Left kidney (tissue), 8 donors: ENCODE results near the gene VANGL2. TPM values are rescaled to one million over a fixed set of nuclear protein-coding genes. Genes with fewer than 3 reads are reported as not detected.

Experiments used
- DNase-seq: peaks from one replicate; pipeline ENCODE4 v3.0.0-alpha.2; 2013
- long read RNA-seq, 8 donors: transcript quantifications; one replicate each; lab custom pipeline, GENCODE V29; 2026
- polyA plus RNA-seq: library from polyadenylated mRNA; unstranded; fragments of 120-200 nt; gene quantifications from one replicate; pipeline ENCODE4 v1.2.1, GENCODE V29; 2013; ENCODE audit not compliant: insufficient read length

VANGL2 gene
- 39.3 TPM for polyA plus RNA-seq
- long read RNA-seq, donor 1, full-length matches to known transcripts, result 9 of 9 reads
- long read RNA-seq, donor 1, partial matches to known transcripts, result 0 of 9 reads
- long read RNA-seq, donor 1, other reads (novel, unspliced or antisense), result 0 of 9 reads
- long read RNA-seq, donor 2, full-length matches to known transcripts, result 8 of 13 reads
- long read RNA-seq, donor 2, partial matches to known transcripts, result 5 of 13 reads
- long read RNA-seq, donor 2, other reads (novel, unspliced or antisense), result 0 of 13 reads
- long read RNA-seq, donor 3, full-length matches to known transcripts, result 3 of 9 reads
- long read RNA-seq, donor 3, partial matches to known transcripts, result 6 of 9 reads
- long read RNA-seq, donor 3, other reads (novel, unspliced or antisense), result 0 of 9 reads
- long read RNA-seq, donor 4, full-length matches to known transcripts, result 1 of 1 reads
- long read RNA-seq, donor 4, partial matches to known transcripts, result 0 of 1 reads
- long read RNA-seq, donor 4, other reads (novel, unspliced or antisense), result 0 of 1 reads
- long read RNA-seq, donor 5, full-length matches to known transcripts, result 2 of 2 reads
- long read RNA-seq, donor 5, partial matches to known transcripts, result 0 of 2 reads
- long read RNA-seq, donor 5, other reads (novel, unspliced or antisense), result 0 of 2 reads
- long read RNA-seq, donor 6, full-length matches to known transcripts, result 7 of 7 reads
- long read RNA-seq, donor 6, partial matches to known transcripts, result 0 of 7 reads
- long read RNA-seq, donor 6, other reads (novel, unspliced or antisense), result 0 of 7 reads
- long read RNA-seq, donor 7, full-length matches to known transcripts, result 10 of 10 reads
- long read RNA-seq, donor 7, partial matches to known transcripts, result 0 of 10 reads
- long read RNA-seq, donor 7, other reads (novel, unspliced or antisense), result 0 of 10 reads
- long read RNA-seq, donor 8, full-length matches to known transcripts, result 5 of 5 reads
- long read RNA-seq, donor 8, partial matches to known transcripts, result 0 of 5 reads
- long read RNA-seq, donor 8, other reads (novel, unspliced or antisense), result 0 of 5 reads

DNA sequence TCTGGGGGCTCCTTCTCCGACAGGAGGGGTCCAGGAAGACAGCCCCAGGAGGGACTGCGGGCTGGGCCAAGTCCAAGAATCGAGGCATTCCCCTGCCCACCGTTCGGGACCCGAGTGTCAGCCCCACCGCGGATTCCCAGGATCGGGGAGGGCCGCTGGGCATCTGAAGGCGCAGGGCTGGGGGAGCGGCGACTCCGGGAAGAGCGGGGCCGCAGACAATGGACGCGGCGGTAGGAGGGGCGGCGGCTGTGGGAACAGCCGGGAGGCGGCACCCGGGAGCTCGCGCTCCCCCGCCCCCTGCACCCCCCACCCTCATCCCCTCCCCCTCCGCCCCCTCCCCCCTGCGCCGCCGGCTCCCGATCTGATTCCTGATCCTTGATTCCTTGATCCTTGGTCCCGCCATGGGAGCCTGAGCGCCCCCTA is at the start of gene VANGL2:
VANGL2 (plus strand) TSS at position 342 of the 423 bp plus-strand sequence. CDS start 15,274 bp downstream, outside the sequence.
- DNase-seq, result peak; percentile 84

DNA sequence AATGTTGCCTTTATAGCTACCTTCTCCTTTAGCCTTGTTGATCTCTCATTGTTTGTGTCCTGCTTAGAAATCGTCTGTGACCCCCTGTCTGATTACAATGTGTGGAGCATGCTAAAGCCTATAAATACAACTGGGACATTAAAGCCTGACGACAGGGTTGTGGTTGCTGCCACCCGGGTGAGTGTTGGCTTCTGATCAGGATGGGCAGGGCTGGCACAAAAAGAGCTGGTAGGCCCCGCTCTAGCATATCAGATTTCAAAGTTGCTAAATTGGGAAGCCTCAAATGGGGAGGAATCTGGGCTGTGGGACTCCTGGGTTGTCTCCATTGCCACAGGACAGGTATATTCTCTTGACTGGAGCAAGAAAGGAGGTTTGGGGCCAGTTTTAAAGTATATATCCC is 48.7 kb upstream of the VANGL2 start:
- no peak for DNase-seq

DNA sequence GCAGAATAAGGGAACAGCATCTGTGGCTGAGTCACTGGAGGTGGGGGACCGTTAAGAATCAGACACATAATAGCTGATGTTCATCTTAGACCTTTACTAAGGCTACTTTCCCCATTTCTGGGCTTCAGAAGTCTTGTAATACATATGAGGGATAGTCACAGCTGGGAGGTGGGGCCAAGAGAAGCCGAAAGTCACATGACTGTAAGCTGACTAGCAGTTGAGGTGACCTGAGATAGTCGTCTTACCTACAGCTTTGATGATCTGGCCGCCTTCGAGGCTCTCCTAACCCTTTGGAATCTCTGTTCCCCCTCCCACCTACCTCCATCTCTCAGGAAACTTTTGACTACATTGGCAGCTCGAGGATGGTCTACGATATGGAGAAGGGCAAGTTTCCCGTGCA is 47.8 kb upstream of the VANGL2 start:
- no peak for DNase-seq

DNA sequence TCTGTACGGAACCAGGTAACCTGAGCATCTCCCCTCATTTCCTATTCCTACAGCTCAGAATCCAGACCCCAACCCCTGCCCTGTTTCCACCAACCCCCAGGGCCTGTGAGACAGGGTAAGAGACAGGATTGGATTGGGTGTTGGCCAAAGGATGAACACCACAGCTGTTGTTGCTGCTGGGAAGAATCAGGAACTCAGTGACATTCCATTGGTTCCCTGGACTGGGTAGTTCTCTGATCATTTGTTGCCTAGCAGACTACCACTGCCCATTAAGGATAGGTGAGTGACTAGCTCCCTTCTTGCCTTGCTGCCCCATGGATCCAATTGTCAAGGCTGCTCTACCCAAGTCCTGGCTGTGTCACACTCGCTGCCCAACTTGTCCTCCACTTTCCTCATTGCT is 47.1 kb upstream of the VANGL2 start:
- DNase-seq, result no peak

DNA sequence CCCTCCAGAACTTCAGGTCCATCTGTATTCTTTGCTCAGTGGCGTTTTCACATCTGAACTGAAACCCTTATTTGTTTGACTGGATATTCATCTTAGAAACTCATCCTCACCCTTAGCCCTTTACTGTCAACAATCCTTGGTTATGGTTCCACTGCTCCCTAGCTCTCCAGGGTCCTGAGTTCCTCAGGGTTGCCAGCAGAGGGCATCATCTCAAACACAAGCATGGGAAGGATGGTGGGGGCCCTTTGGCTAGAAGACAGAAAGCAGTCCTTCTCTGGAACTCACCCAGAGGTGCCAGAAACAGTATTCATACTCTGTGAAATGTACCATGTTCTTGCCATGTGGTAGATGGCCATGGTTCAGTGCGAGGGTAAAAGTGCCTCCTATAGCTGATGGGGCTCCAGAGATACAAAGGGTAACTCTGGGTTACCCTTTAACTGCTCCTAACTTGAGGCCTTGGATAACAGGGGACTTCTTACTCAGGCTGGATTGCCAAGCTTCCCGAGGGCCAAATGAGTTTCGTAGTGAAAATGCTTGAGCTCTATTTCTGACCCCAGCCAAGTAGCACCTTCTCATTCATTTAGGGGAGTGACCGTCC is 45.9 kb upstream of the VANGL2 start:
- no peak for DNase-seq

DNA sequence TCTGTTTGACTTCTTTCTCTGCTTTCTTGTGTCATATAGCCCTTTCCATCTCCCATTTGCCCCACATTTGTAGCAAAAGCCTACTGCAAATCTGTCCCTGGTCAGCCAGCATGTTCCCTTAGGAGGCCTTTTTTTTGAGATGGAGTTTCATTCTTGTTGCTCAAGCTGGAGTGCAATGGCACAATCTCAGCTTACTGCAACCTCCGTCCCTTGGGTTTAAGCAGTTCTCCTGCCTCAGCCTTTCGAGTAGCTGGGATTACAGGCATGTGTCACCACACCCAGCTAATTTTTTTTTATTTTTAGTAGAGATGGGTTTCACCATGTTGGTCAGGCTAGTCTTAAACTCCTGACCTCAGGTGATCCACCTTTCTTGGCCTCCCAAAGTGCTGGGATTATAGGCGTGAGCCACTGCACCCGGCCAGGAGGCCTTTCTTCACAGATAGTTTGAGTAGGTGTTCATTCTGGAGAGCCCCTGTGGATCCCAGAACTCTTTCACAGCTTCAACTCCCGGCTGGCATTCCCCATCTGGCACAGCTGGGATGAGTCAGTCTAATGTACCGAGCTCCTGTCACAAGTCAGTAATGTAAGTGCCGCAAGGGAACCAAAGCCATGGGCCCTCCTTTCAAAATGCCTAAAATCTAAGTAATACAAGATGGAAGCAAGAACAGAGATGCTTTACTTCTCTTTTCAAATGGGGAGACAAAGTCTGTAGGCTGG is 42.9 kb upstream of the VANGL2 start:
- DNase-seq, result no peak

DNA sequence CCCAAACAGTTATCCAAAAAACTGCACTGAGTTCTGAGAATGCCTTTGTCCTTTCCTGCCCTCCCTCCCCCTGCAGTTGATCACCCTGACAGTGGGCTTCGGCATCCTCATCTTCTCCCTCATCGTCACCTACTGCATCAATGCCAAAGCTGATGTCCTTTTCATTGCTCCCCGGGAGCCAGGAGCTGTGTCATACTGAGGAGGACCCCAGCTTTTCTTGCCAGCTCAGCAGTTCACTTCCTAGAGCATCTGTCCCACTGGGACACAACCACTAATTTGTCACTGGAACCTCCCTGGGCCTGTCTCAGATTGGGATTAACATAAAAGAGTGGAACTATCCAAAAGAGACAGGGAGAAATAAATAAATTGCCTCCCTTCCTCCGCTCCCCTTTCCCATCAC is 42.3 kb upstream of the VANGL2 start:
- DNase-seq, result no peak

DNA sequence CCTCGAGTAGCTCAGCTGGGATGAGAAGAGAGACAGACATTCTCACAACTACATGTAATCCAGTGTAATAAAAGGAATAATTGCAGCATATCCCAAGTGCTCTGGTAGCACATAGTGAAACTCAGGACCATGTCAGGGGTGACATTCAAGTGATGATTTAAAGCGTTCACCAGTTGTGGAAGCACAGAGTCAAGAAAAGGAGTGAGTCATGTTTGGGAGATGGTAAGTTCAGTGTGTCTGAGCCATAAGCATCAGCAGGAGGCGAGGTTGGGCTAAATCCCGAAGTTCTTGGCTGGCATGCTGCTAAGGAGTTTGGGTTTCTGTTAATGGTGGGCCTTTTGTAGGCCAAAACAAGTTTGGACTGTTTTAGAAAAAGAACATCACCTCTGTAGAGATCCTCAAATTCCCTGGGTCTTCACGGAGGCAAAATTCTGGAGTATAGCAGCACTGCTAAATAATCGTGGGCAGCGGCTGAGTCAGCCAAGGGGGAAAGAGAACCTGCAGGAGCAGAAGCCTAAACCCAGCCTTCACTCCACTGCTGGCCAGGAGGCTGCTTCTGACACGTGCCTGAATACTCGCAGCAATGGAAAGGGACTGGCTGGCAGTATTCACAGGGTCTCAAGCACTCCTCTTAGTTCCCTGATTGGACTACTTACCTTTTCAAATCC is 40.7 kb upstream of the VANGL2 start:
- DNase-seq, result no peak

DNA sequence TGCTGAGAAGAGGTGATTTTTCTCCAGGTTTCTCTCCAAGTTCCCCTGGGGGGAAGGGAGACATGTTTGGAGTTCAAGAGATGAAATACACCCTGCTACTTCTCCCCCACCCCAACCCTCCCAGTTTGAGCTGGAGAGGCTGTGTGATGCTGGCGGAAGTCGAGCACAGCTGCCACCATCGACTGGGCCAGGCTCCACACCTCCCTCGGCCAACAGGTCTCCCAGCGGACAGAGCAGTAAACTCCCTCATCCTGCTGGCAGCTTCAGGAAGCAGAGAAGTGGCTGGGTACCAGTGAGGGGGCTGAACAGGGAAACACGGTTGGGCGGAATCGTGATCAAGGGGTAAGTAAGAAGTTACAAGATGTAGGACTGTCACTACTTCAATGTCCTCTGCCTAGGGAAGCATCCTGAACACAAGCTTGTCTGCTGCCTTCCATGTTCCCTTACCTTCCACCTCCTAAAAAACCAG is 40.1 kb upstream of the VANGL2 start:
- no peak for DNase-seq

DNA sequence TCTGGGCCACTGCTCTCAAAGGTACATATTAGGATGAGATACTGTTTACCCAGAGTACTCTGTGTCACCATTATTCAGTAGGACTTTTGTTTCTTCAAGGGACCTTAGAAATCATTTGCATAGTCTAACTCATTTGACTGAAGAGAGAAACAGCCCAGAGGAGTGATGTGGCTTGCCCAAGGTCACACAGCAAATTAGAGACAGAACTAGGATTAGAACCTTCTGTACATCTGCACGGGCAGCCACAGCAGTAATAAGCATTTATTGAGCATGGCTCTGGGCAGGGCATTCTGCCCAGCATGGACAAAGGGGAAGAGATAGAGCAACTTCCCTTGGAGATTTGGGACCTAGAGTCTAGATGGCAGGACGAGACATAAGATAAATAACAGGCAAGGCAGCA is 39.2 kb upstream of the VANGL2 start:
- no peak for DNase-seq

DNA sequence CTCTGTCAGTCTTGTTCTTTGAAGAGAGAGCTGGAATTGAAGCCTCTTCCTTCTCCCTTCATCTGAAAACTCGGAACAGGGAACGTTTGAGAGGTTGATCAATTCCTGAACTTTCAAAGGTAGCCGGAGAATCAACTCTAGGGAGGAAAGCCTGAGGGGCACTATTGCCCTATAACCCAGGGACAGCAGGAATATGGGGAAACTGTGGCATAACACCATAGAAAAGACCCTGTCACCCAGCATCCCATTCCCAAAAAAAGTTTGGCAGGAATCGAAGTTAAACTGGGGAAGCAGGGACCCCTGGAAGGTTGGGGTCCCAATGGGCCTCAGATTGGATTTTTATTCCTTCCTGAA is 38.6 kb upstream of the VANGL2 start:
- no peak for DNase-seq

DNA sequence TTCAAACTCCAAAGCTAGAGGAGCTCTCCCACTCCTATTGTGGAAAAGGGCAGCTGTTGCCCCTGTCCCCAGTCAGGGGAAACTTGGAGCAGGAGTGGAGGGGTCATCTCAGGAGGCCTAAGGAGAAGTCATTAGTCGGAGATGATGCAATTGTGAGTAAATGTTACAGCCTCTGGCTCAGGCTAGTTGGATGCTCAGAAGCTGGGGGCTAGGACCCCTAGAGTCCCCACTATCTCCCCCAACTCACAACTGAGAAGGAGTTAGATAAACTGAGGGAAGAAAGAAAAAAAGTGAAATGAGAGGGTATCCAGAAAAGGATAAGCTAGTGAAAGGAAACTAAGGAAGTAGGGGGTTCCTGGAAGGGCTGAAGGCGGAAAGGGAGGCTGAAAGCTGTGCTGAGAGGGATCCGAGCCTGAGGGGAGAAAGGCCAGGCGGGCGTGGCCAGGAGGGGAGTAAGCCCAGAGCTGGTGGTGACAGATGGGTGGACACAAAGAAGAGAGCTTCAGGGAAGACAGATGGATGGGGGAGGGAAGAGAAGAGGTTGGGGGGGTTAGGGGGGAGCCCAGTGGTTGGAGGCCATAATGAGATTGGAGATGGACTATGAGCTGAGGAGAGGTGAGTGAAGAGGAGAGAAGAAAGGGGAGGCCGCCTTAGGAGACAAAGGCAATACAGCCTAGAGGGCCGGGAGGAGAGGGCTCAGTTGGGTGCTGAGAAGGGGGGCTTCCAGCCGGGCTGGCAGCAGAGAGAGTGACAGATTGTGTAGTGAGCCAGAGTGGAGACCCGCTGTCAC is 38.0 kb upstream of the VANGL2 start:
- no peak for DNase-seq

DNA sequence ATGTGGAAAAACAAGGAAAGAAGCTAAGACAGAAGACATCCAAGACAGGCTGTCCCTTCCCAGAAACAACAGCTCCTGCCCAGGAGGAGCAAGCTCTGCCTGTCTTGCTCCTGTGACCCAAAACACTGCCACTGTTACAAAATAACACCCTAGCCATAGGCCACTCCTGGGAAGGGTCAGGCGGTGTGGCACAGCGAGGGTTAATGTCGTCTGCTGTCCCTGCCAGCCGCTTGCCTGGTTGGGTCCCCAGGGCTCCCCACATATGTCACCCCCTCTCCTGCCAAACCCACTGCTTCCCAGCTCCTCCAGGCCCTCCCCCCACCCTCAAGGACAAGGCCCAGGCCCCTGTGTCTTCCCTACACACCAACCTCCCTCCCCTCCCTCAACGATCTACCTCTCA is 37.4 kb upstream of the VANGL2 start:
- DNase-seq, result no peak

DNA sequence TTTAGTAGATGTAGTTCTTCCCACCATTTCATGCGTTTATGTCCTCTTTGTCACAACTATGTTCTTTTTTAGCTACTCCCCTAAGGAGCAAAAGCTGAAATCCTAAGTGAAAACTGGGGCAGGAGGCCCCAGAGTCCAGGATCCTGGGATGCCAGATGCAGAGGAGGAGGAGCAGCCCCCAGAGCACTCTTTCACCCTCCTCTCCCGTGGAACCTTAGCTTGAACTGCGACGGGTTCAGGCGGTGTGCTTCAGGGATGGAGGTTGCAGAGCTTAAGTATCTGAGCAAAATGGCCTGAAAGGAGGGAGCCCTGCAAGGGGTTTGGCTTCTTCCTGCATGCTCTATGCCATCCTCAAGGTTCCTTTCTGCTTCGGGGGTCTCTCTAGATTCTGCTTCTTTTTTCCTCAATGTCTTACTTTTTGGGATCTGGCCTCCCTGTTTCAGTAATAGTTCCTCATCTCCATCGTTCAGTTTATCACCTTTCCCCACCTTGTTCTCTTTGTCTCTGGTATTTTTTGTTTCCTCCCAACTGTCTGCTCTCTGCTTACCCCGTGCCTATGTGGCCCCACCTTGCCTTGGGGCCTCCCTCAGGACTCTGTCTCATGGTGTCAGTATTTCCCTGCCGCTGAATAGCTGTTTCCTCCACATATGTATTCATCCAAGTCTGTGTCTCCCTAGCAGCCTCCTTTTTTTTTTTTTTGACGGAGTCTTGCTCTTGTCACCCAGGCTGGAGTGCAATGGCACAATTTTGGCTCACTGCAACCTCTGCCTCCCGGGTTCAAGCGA is 36.2 kb upstream of the VANGL2 start:
- no peak for DNase-seq

DNA sequence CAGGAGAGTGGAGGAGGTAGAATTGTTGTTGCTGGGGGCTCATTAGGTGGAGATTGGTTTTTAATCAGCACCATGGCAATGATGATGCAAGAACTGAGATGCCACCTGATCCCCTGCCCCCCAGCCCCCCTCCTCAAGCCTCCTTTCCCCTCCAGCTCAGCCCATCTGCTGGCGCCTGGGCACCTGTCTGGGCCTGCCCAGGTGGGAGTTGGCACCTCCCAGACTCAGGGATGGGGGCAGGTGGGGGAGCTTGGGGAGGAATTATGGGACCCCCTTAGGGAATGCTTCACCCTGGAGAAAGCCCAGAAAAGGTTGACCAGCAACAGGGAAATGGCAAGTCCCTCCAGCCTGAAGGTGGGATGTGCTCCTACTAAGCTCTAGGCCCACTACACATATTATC is 35.0 kb upstream of the VANGL2 start:
- DNase-seq, result no peak

DNA sequence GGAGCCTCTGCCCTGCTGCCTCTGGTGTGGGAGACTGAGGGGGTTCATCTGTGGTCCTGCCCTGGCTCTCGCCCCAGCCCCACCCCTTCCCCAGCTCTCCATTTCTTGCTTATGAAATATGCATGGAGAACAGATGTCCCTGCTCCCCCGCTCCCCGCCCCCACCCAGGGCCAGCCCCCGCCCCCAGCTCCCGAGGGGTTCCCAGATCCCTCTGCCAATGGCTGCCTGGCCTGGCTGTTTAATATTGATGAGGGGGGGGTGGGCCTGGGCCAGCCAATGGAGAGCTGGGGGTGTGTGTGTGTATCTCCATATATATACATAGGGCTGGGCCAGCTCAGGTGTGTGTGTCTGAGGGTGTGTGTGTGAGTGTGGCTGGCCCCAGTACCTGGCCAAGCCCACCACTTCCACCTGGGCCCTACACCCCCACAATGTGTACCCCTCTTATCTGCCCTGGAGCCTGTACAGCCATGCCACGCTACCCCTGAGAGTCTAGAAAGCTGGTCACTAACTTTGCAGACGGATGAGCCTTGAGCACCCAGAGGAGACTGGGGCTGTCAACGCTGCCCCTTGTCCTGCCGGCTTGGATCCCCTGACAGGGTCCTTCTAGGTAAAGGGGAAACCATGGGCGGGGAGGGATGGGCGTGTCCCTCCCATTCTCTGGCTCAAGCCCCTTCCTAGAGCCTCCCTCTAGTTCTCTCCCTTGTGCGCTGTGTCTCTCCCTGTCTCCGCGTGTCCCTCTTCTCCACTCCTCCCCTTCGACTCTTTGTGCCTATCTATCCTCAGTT is 33.4 kb upstream of the VANGL2 start, which contains the start of gene NHLH1:
NHLH1 (plus strand) TSS at position 341 of the 785 bp plus-strand sequence. CDS start 3,661 bp downstream, outside the sequence.
- DNase-seq, result no peak

DNA sequence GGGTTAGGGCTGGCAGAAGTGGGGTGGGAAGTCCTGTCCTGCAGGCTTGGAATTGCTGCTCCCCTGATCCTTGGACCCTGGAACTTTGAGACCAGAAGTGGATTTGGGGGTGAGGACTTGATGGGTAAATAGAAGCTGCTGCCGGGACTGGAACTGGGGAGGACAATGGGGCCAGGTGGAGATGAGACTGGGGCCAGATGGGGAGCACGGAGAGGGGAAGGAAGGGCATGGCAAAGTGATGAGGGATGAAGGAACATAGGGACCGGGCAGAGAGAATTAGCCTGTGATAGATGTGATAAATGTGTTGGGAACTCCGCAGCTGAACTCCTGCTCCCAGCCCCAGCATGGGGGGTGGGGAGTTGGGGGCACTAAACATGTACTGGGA is 32.9 kb upstream of the VANGL2 start:
- DNase-seq, result no peak
